Glomerular endothelial cell (primary cell): ENCODE measurements around the gene PCIF1. TPM values are rescaled to one million over a fixed set of nuclear protein-coding genes. Genes with fewer than 3 reads are reported as not detected.

Experiments
- DNase-seq: peaks from one replicate; pipeline ENCODE4 v3.0.0-alpha.2; 2011; ENCODE audit warnings: low read depth, low spot score; ENCODE audit errors: extremely low read depth
- total RNA-seq: library from RNA; depleted of rRNA; stranded (reverse); fragments of >200 nt; gene quantifications from 2 replicates; pipeline ENCODE4 v1.2.3, GENCODE V29; 2015

Gene PCIF1
- total RNA-seq, 1 donor from 2014 or later, result 17.4 TPM

GRCh38 chr20:45904583-45905504 is 29.6 kb upstream of the PCIF1 start:
- DNase-seq, result no peak

GRCh38 chr20:45905505-45906079 is 28.9 kb upstream of the PCIF1 start:
- no peak for DNase-seq

- DNase-seq, result no peak
Measured at GRCh38 chr20:45907219-45907948, 27.1 kb upstream of the PCIF1 start.

- no peak for DNase-seq
Measured at GRCh38 chr20:45908084-45908483, 26.4 kb upstream of the PCIF1 start.

GRCh38 chr20:45909336-45909808 is 25.1 kb upstream of the PCIF1 start:
- no peak for DNase-seq

GRCh38 chr20:45909817-45910669 is 24.4 kb upstream of the PCIF1 start:
- no peak for DNase-seq

GRCh38 chr20:45910670-45911485 is 23.6 kb upstream of the PCIF1 start:
- peak; percentile 99 for DNase-seq

GRCh38 chr20:45911486-45912343 is 22.8 kb upstream of the PCIF1 start, which contains the start of gene PLTP:
Gene PLTP, minus strand, starts transcription at chr20:45912155. Its CDS starts 703 bp downstream, at chr20:45911452.
- no peak for DNase-seq

- no peak for DNase-seq
Measured at GRCh38 chr20:45912344-45912682, 22.2 kb upstream of the PCIF1 start.

- no peak for DNase-seq
Measured at GRCh38 chr20:45913116-45913515, 21.4 kb upstream of the PCIF1 start.

GRCh38 chr20:45917790-45918141 is 16.7 kb upstream of the PCIF1 start:
- no peak for DNase-seq

- DNase-seq, result no peak
Measured at GRCh38 chr20:45918182-45918737, 16.2 kb upstream of the PCIF1 start.

- no peak for DNase-seq
Measured at GRCh38 chr20:45918779-45919537, 15.5 kb upstream of the PCIF1 start.

GRCh38 chr20:45919542-45920399 is 14.7 kb upstream of the PCIF1 start:
- DNase-seq, result no peak

- no peak for DNase-seq
Measured at GRCh38 chr20:45920462-45921336, 13.8 kb upstream of the PCIF1 start.
